ENCODE measurements around the gene CHCHD4. TPM values are rescaled to one million over a fixed set of nuclear protein-coding genes. Genes with fewer than 3 reads are reported as not detected.

The CHCHD4 gene
- total RNA-seq, 1 experiment from 2014 or later, result 13.8 TPM

DNA sequence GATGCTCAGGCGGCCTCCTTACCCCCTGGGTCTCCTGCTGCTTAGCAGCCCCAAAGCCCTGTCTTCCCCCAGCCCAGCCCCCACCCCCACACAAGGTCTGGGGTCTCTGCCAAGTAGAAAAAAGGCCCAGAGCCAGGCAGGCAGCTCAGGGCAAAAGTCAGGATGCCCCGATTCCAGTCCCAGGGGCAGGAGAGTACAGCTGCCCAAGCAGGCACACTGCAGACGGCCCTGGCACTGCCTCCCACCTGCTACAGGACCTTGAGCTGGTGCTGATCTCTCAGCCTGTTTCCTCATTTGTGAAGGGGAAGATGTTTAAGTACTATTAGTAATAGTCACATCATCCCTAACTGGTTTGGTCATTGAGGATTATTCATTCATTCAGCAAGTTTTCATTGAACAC is 12.8 kb upstream of the CHCHD4 start:
- no peaks in the 10 kb centered on the region for H3K4me1 ChIP-seq (ENCODE audit: control insufficient read depth, insufficient read depth, low read length)
- ChIA-PET CTCF (no interaction called here), POLR2A (no interaction called here)
- BruUV-seq (replicated peaks), result no TSS peak
- ATAC-seq, result no peak
- no peaks in the 10 kb centered on the region for H3K27me3 ChIP-seq (ENCODE audit: control insufficient read depth, insufficient read depth, low read length)
- DNase-seq (ENCODE audit: low read depth, low spot score), result no peak
- no peak overlapping the region for H3K27ac ChIP-seq (ENCODE audit: low read length)
- no peaks in the 10 kb centered on the region; the same call in 1 of the 2 replicates for H3K36me3 ChIP-seq (ENCODE audit: control insufficient read depth, insufficient read depth, low read length)
- H3K4me3 ChIP-seq (ENCODE audit: low read depth in 2 of 2, low read length in 2 of 2), result no peak overlapping the region
- no peaks in the 10 kb centered on the region for H3K9me3 ChIP-seq (ENCODE audit: control insufficient read depth, insufficient read depth, low read depth, low read length)
- TF ChIP-seq, protein P1, sequence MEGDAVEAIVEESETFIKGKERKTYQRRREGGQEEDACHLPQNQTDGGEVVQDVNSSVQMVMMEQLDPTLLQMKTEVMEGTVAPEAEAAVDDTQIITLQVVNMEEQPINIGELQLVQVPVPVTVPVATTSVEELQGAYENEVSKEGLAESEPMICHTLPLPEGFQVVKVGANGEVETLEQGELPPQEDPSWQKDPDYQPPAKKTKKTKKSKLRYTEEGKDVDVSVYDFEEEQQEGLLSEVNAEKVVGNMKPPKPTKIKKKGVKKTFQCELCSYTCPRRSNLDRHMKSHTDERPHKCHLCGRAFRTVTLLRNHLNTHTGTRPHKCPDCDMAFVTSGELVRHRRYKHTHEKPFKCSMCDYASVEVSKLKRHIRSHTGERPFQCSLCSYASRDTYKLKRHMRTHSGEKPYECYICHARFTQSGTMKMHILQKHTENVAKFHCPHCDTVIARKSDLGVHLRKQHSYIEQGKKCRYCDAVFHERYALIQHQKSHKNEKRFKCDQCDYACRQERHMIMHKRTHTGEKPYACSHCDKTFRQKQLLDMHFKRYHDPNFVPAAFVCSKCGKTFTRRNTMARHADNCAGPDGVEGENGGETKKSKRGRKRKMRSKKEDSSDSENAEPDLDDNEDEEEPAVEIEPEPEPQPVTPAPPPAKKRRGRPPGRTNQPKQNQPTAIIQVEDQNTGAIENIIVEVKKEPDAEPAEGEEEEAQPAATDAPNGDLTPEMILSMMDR (IDR thresholded peaks at IDR 0.05), result no peak
- in situ Hi-C loops (cut with HindIII; ENCODE audit: low pct_unique_long_range_greater_than_20kb, low sequenced_read_pairs) (no loop called here), intact Hi-C loops (cut with micrococcal nuclease; ENCODE audit: unreplicated experiment) (no loop called here)

DNA sequence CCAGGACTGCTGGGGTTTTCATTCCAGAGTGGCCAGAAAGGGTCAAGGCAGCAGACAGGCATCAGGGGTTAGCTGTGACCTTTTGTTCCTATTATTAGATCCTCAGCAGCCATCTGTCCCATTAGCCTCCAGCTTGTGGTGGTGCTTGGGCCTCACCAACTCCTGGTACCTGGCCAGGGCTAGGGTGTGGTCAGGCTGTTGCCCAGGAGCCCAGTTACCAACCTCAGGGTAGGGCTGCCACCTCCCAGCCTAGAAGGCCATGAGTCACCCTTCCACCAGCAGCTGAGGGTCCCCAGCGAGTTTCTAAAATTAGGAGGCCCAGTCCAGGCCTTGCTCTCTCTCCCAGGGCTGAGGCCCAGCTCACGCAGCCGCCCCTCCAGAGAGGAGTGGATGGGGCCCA is 12.3 kb upstream of the CHCHD4 start:
- Histone ChIP-seq H3K9me3 (ENCODE audit: control insufficient read depth, insufficient read depth, low read depth, low read length) (no peaks in the 10 kb centered on the region), H3K36me3 (ENCODE audit: control insufficient read depth, insufficient read depth, low read length) (no peaks in the 10 kb centered on the region; the same call in 1 of the 2 replicates), H3K4me1 (ENCODE audit: control insufficient read depth, insufficient read depth, low read length) (no peaks in the 10 kb centered on the region), H3K27ac (ENCODE audit: low read length) (no peak overlapping the region), H3K4me3 (ENCODE audit: low read depth in 2 of 2, low read length in 2 of 2) (no peak overlapping the region), H3K27me3 (ENCODE audit: control insufficient read depth, insufficient read depth, low read length) (no peaks in the 10 kb centered on the region)
- ATAC-seq (no peak), DNase-seq (ENCODE audit: low read depth, low spot score) (no peak)
- no peak for TF ChIP-seq SIN3A (IDR thresholded peaks at IDR 0.05; ENCODE audit: borderline replicate concordance, insufficient read depth, low read depth, low read length)
- TF ChIP-seq, protein P1 (IDR thresholded peaks at IDR 0.05), result no peak
- TF ChIP-seq POLR2AphosphoS5 (IDR thresholded peaks at IDR 0.05; ENCODE audit: low read depth, low read length), result no peak
- TF ChIP-seq, protein P2, sequence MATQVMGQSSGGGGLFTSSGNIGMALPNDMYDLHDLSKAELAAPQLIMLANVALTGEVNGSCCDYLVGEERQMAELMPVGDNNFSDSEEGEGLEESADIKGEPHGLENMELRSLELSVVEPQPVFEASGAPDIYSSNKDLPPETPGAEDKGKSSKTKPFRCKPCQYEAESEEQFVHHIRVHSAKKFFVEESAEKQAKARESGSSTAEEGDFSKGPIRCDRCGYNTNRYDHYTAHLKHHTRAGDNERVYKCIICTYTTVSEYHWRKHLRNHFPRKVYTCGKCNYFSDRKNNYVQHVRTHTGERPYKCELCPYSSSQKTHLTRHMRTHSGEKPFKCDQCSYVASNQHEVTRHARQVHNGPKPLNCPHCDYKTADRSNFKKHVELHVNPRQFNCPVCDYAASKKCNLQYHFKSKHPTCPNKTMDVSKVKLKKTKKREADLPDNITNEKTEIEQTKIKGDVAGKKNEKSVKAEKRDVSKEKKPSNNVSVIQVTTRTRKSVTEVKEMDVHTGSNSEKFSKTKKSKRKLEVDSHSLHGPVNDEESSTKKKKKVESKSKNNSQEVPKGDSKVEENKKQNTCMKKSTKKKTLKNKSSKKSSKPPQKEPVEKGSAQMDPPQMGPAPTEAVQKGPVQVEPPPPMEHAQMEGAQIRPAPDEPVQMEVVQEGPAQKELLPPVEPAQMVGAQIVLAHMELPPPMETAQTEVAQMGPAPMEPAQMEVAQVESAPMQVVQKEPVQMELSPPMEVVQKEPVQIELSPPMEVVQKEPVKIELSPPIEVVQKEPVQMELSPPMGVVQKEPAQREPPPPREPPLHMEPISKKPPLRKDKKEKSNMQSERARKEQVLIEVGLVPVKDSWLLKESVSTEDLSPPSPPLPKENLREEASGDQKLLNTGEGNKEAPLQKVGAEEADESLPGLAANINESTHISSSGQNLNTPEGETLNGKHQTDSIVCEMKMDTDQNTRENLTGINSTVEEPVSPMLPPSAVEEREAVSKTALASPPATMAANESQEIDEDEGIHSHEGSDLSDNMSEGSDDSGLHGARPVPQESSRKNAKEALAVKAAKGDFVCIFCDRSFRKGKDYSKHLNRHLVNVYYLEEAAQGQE (IDR thresholded peaks at IDR 0.05; ENCODE audit: insufficient read depth in 1 of 2, low read depth in 2 of 2, low read length in 1 of 2), result no peak
- no peak for TF ChIP-seq TCF7L2 (IDR thresholded peaks at IDR 0.05; ENCODE audit: low read depth, low read length)
- ChIA-PET CTCF (no interaction called here), POLR2A (no interaction called here)
- intact Hi-C loops (cut with micrococcal nuclease; ENCODE audit: unreplicated experiment), result no loop called here
- in situ Hi-C loops (cut with HindIII; ENCODE audit: low pct_unique_long_range_greater_than_20kb, low sequenced_read_pairs), result no loop called here
- BruUV-seq (replicated peaks), result no TSS peak

DNA sequence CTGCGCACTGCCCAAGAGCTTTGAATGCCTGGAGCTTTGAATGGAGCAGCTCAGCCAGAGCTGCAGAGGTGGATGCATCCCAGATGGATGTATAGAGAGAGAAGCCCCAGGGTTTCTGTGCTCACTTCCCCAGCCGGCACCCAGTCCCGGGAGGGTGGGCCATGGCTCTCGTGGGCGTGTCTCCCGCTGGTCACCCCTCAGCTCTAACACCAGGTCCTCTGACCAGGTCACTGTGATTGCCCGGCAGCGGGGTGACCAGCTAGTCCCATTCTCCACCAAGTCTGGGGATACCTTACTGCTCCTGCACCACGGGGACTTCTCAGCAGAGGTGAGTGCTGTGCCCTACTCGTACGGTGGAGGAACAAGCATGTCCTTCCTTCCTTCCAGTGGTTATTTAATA is 10.9 kb upstream of the CHCHD4 start:
- TF ChIP-seq POLR2AphosphoS5 (IDR thresholded peaks at IDR 0.05; ENCODE audit: low read depth, low read length) (no peak), TCF7L2 (IDR thresholded peaks at IDR 0.05; ENCODE audit: low read depth, low read length) (no peak), SIN3A (IDR thresholded peaks at IDR 0.05; ENCODE audit: borderline replicate concordance, insufficient read depth, low read depth, low read length) (no peak)
- TF ChIP-seq, protein P2 (IDR thresholded peaks at IDR 0.05; ENCODE audit: insufficient read depth in 1 of 2, low read depth in 2 of 2, low read length in 1 of 2), result no peak
- TF ChIP-seq, protein P1 (IDR thresholded peaks at IDR 0.05), result no peak
- Histone ChIP-seq H3K4me3 (ENCODE audit: low read depth in 2 of 2, low read length in 2 of 2) (no peak overlapping the region), H3K36me3 (ENCODE audit: control insufficient read depth, insufficient read depth, low read length) (peaks cover 4% of the 10 kb centered on the region), H3K27me3 (ENCODE audit: control insufficient read depth, insufficient read depth, low read length) (no peaks in the 10 kb centered on the region), H3K27ac (ENCODE audit: low read length) (no peak overlapping the region), H3K4me1 (ENCODE audit: control insufficient read depth, insufficient read depth, low read length) (no peaks in the 10 kb centered on the region), H3K9me3 (ENCODE audit: control insufficient read depth, insufficient read depth, low read depth, low read length) (no peaks in the 10 kb centered on the region)
- ATAC-seq, result no peak
- in situ Hi-C loops (cut with HindIII; ENCODE audit: low pct_unique_long_range_greater_than_20kb, low sequenced_read_pairs), result no loop called here
- ChIA-PET POLR2A (no interaction called here), CTCF (no interaction called here)
- intact Hi-C loops (cut with micrococcal nuclease; ENCODE audit: unreplicated experiment), result no loop called here
- BruUV-seq (replicated peaks), result no TSS peak
- no peak for DNase-seq (ENCODE audit: low read depth, low spot score)

Data from Panc1 (cell line).